C4-2B (cell line): ENCODE results near the gene FGF8.

Experiments used
- ZFX ChIP-seq: fragments of 450-650 bp; IDR thresholded peaks from 2 replicates; pipeline ENCODE4 v1.6.1; 2017
- TF ChIP-seq, protein P1 (sequence below): fragments of 450-650 bp; conservative IDR thresholded peaks from 2 replicates; pipeline ENCODE4 v1.5.1; 2017; ENCODE audit warnings: mild to moderate bottlenecking

DNA sequence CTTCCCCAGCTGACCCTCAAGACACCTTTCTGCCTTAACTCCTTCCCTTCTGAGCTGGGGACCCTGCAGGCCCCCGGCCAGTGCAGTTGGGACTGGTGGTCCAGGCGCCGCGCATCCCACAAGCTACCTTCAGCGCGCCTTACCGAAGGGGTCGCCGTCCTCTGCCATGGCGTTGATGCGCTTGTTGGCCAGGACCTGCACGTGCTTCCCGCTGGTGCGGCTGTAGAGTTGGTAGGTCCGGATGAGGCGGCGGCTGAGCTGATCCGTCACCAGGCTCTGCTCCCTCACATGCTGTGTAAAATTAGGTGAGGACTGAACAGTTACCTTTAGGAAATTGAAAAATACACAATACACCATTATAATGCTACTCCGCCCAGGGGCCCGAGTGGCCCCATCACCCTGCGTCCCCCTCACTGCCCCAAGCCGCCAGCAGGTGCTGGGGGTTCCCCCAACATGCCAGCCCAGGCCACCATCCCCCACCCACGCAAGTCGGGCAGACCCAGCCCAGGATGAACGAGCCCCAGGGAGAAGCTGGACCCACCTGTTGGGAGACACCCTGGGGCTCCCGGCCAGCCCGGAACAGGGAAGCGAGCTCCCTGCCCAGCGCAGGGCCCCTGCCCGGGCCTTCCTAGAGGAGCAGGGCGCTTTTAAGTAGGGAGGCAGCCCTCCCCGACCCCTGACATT is 1.2 kb downstream of the FGF8 start:
- TF ChIP-seq ZFX, result no peak
- TF ChIP-seq, protein P1, sequence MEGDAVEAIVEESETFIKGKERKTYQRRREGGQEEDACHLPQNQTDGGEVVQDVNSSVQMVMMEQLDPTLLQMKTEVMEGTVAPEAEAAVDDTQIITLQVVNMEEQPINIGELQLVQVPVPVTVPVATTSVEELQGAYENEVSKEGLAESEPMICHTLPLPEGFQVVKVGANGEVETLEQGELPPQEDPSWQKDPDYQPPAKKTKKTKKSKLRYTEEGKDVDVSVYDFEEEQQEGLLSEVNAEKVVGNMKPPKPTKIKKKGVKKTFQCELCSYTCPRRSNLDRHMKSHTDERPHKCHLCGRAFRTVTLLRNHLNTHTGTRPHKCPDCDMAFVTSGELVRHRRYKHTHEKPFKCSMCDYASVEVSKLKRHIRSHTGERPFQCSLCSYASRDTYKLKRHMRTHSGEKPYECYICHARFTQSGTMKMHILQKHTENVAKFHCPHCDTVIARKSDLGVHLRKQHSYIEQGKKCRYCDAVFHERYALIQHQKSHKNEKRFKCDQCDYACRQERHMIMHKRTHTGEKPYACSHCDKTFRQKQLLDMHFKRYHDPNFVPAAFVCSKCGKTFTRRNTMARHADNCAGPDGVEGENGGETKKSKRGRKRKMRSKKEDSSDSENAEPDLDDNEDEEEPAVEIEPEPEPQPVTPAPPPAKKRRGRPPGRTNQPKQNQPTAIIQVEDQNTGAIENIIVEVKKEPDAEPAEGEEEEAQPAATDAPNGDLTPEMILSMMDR, result no peak
